Upper lobe of left lung (tissue), 4 donors: ENCODE results near the gene EFCAB8.

ENCODE experiments used
- CTCF ChIP-seq, 6 experiments: fragments of 450-650 bp in 4 of 6; fragments of 200-600 bp in 2 of 6; sonication (generic) in 2 of 6; IDR thresholded peaks; one replicate each; pipeline ENCODE4 v1.5.1; 2016 to 2019; ENCODE audit warnings: antibody characterized with exemption in 6 of 6
- POLR2A ChIP-seq, 4 donors: fragments of 450-650 bp; IDR thresholded peaks; one replicate each; pipeline ENCODE4 v1.5.1; 2016 to 2017; ENCODE audit warnings: antibody characterized with exemption in 4 of 4, mild to moderate bottlenecking in 2 of 4

DNA sequence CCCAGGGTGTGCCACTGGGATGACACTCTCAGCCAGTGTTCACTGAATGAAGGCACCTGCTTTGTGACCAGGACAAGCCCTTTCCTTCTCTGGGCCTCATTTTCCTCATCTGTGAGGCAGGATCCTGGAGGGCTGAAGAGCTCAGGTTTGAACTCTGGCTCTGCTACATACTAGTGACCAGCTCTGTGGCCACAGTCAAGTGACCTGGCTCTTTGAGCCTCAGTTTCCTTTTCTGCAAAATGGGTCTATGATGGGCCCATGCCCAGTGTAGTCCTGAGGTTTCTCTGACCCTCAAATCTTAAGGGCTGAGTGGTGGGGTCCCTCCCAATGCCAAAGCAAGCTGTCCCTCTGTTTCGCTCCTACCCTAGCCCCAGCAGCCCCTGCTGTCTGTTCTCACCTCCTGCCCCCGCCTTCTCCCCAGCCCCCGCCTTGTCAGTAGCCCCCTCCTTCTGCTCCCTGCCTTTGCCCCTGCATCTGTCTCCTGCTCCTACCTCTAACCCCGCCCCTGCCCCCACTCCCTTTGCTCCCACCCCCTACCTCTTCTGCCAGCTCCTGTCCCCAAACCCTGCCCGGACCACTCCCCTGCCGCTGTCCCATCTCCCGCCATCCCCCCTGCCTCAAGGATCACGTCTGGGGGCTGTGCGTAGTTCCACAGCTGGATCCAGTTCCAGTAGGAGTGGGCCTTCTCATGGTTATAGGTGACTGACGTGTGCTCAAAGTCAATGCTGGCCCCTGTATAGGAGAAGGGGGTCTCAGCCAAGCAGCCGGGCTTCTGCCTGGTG, 128.5 kb downstream of the EFCAB8 start:
- TF ChIP-seq CTCF (IDR thresholded peaks at IDR 0.05): no peak
- TF ChIP-seq POLR2A (IDR thresholded peaks at IDR 0.05): no peak
